GM10266 (cell line): ENCODE data around the gene TSPAN15.

Experiments
- DNase-seq: peaks from one replicate; pipeline ENCODE4 v3.0.0; 2012; ENCODE audit errors: extremely low spot score
- TF ChIP-seq, protein P1 (sequence below): IDR thresholded peaks from 2 replicates; pipeline ENCODE4 v1.5.1; 2012; ENCODE audit warnings: mild to moderate bottlenecking, low read depth; ENCODE audit not compliant: control insufficient read depth, insufficient read depth; ENCODE audit errors: missing control alignments

Gene TSPAN15

DNA sequence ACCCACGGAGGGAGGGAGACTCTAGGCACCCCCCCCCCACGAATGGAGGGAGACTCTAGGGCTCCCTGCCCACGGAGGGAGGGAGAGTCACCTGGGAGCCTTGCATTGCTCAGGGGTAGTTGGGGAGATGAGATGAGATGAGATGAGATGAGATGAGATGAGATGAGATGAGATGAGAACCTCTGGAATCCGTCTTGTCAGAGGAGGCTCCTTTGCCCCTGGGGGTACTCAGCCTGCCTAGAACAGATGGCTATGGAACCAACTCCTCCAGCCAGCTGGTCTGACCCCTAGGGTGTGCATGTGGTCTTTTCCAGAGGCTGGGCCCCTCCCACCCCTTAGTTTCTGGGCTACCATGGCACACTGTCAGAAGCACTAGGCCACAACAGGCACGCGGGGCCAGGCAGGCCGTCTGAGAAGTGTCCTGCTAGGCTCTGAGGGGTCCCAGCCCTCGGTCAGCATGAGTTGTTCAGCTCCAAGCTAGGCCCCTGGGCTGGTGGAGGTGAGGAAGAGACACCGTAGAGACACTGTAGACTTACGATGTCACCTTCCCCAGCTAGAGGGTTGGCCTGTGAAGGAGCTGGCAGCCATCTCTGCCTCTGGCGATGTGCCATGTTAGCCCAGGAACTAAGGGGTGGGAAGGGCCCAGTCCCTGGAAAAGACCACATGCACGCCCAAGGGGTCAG, 8.8 kb downstream of the TSPAN15 start:
- TF ChIP-seq, protein P1, sequence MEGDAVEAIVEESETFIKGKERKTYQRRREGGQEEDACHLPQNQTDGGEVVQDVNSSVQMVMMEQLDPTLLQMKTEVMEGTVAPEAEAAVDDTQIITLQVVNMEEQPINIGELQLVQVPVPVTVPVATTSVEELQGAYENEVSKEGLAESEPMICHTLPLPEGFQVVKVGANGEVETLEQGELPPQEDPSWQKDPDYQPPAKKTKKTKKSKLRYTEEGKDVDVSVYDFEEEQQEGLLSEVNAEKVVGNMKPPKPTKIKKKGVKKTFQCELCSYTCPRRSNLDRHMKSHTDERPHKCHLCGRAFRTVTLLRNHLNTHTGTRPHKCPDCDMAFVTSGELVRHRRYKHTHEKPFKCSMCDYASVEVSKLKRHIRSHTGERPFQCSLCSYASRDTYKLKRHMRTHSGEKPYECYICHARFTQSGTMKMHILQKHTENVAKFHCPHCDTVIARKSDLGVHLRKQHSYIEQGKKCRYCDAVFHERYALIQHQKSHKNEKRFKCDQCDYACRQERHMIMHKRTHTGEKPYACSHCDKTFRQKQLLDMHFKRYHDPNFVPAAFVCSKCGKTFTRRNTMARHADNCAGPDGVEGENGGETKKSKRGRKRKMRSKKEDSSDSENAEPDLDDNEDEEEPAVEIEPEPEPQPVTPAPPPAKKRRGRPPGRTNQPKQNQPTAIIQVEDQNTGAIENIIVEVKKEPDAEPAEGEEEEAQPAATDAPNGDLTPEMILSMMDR: no peak

DNA sequence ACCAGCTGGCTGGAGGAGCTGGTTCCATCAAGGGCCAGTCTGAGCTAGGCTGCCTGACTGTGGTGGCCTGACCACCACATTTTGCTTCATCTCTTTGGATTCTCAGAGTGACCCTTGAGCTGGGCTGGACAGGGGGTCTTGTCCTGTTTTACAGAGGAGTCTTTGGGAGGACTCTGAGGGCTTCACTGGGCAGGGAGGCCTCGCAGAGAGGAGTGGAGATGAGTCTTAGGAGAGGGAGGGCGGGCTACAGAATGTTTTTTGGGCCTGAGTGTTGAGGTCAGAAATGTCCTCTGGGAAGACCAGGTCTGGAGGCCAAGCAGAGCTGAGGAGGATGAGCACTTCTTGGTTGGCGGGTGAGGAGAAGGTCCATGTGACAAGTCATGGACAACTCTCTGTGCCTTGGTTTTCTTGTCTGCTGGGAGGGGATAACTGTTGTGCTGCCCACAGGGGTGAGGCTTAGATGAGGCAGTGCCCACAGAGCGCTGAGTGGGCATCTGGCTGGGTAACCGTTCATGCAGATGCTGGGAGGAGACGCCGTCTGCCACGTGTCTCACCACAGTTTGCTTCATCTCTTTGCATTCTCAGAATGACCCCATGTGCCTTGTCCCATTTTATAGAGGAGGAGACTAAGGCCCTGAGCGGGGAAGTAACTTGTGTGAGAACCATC, 9.4 kb downstream of the TSPAN15 start:
- no peak for DNase-seq
- TF ChIP-seq, protein P1: no peak

More for the DNA sequence above, 8.8 kb downstream of the TSPAN15 start:
- DNase-seq: no peak

DNA sequence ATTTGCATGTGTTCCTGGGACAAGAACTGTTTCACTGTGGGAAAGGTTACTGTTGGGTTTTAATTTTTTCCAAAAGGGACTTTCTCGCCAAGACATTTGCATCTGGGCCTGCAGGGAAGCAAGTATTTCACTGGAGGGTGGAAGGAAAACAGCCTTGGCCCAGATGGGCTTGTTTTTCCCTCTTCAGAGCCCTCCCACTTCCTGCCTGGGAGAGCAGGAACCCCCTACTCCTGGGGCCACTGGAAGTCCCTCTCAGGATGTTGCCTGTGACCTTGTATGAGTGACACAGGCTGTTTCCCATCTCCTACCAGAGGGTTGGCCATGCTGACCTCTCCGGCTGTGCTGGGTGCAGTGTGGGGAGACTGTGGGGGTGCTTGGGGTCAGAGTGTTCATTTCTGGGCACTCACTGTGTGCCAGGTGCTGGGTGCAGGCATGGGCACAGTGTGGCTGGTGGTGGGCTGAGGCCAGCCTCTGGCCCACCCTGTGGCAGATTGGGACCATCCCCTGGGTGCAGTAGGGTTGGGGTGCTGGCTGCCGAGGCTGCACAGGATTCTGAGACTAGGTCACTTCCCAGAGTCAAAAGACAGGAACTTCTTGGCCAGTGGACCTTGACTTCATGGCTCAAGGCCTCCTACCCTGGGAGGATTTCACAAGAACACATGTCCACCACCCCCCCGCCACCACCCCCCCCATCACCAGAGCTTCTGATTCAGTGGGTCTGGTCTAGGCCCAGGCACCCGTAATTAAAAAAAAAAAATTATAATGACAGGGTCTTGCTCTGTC, 10.2 kb downstream of the TSPAN15 start:
- DNase-seq: no peak
- TF ChIP-seq, protein P1: no peak

DNA sequence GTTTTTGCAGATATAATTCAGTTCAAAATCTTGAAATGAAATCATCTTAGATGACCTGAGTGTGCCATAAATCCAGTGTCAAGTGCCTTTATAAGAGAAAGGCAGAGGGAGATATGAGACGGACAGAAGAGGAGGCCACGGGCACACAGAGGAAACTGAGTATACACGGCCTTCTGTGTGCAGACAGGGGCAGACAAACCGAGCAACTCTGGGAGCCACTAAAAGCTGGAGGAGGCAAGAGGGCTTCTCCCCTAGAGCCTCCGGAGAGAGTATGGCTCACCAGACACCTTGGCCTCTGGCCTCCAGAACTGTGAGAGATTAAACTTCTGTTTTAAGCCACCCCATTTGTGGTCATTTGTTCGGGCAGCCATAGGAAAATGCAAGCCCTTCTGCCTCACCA, 12.6 kb downstream of the TSPAN15 start:
- DNase-seq: no peak
- TF ChIP-seq, protein P1: no peak

DNA sequence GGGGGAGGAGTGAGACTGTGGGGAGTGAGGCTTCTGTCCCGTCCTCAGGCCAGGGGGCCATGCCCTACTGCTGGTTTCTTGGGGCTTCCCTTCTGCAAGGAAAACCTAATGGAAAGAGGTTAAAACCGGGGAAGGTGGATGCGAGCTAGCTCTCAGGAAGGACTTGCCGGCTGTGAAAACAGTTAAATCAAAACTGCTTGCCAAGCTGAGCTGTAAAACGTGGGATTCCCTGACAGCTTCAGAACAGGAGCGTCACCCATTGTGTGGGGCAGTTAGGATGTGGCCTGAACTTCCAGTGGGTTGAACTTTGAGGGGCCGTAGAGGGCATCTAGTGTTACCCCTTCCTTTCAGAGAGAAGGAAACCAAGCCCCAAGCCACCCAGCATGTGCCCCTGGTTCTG, 13.1 kb downstream of the TSPAN15 start:
- no peak for DNase-seq
- TF ChIP-seq, protein P1: no peak

DNA sequence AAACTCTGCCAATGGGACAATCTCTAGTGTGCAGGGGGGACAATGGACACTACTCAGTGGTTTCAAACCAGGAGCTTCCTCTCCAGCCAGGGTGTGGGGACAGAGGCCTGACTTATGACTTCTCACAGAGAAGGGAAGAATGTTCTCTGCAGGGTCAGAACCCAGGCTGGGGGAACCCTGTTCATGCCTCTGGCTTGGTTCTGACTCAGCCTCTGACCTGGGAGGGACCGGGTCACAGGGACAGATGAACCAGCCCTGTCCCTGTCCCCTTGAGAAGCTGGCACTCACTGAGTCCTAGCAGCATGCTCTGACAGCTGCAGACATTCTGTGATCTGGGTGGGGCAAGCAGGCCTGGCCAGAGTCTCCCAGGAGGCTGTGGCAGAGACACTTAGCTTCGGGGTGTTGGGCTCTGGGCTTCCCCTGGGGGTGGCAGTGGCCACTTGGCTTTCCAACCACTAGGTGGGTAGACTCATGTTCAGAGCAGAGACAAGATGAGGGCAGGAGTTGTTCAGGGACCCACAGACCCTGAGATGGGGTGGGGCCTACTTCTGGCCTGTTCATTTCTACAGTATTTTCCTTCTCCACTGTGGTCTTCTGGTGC, 13.6 kb downstream of the TSPAN15 start:
- DNase-seq: no peak
- TF ChIP-seq, protein P1: no peak
